ENCODE measurements around the gene CCDC201. TPM values are rescaled to one million over a fixed set of nuclear protein-coding genes. Genes with fewer than 3 reads are reported as not detected.
"Not testable (repeated sequence)": the region's sequence is repeated elsewhere in the genome, so short reads cannot be mapped to it uniquely, and the experiment has no call there.

The CCDC201 gene
- total and polyA plus RNA-seq, 8 donors = not detected

DNA sequence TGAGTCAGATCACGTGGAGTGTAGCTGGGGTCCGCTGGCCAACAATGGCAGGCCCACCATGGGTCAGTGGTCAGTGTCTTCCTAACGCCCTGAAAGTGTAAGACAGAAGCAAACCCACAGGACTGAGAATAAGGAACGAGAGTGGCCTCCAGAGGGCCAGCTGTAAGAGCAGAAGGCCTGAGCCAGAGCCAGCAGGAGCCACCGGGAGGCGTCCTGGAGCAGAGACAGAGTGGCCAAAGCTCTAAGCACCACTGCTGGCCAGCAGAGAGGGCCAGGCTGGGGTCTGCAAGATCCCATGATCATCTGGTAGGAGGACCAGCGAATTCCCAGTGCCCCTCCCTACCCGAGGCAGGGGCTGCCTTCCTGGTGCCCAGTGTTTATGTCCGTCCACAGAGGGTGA is 9.2 kb downstream of the CCDC201 start:
- Histone ChIP-seq H3K9me3 (peaks cover 0 to 3% (median 0%) of the 10 kb centered on the region in 4 donors), H3K27me3 (peaks cover 0 to 55% (median 0%) of the 10 kb centered on the region in 3 donors), H3K4me1 (no peaks in the 10 kb centered on the region), H3K4me3 (no peak overlapping the region), H3K27ac (no peak overlapping the region), H3K36me3 (no peaks in the 10 kb centered on the region)
- 59 to 79% (median 68%) methylated on average over 5 to 9 of the region's 9 CpGs for WGBS, 5 donors
- no peak for DNase-seq
- TF ChIP-seq POLR2AphosphoS5 (IDR thresholded peaks at IDR 0.05) = no peak
- TF ChIP-seq POLR2A (IDR thresholded peaks at IDR 0.05) = no peak
- no peak for TF ChIP-seq EP300 (IDR thresholded peaks at IDR 0.05)
- TF ChIP-seq, protein P1, sequence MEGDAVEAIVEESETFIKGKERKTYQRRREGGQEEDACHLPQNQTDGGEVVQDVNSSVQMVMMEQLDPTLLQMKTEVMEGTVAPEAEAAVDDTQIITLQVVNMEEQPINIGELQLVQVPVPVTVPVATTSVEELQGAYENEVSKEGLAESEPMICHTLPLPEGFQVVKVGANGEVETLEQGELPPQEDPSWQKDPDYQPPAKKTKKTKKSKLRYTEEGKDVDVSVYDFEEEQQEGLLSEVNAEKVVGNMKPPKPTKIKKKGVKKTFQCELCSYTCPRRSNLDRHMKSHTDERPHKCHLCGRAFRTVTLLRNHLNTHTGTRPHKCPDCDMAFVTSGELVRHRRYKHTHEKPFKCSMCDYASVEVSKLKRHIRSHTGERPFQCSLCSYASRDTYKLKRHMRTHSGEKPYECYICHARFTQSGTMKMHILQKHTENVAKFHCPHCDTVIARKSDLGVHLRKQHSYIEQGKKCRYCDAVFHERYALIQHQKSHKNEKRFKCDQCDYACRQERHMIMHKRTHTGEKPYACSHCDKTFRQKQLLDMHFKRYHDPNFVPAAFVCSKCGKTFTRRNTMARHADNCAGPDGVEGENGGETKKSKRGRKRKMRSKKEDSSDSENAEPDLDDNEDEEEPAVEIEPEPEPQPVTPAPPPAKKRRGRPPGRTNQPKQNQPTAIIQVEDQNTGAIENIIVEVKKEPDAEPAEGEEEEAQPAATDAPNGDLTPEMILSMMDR (IDR thresholded peaks at IDR 0.05) = no peak
- intact Hi-C loops (cut with DNase I; ENCODE audit: low total_unique reads) = loop anchor here (10.0 kb wide), 1 partner anchor 709 kb away; the partner anchor contains the start of gene RAMP3

GRCh38 chr7:45856888-45857287 is 16.0 kb downstream of the CCDC201 start:
- intact Hi-C loops (cut with DNase I; ENCODE audit: low total_unique reads); H3K36me3 ChIP-seq; H3K4me1 ChIP-seq; H3K4me3 ChIP-seq; H3K9me3 ChIP-seq; H3K27ac ChIP-seq; DNase-seq: not testable (repeated sequence)
- H3K27me3 ChIP-seq = peaks cover 0 to 30% (median 0%) of the 10 kb centered on the region in 3 donors
- 86 to 95% (median 89%) methylated on average over 4 of the region's 4 CpGs for WGBS, 5 donors

DNA sequence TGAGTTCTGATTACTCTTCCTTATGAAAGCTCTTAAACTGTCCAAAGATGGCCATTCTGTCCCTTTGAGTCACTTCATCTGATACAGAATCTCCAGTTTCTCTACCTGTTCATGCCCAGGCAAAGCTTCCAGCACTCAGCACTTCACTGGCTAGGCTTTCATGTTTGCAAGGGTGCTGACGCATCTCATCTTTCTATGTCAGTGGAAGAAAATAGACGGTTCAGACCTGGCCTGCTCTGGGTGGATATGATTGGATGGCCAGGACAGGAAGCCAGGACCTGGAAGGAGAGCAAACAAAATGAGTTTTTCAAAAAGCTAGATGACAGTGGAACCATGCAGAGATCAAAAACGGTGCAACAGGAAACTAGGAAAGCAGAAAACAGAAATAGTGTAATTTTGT is 17.2 kb downstream of the CCDC201 start:
- DNase-seq; H3K27ac ChIP-seq; H3K9me3 ChIP-seq; intact Hi-C loops (cut with DNase I; ENCODE audit: low total_unique reads); H3K36me3 ChIP-seq; H3K4me3 ChIP-seq; H3K4me1 ChIP-seq: not testable (repeated sequence)
- H3K27me3 ChIP-seq = peaks cover 0 to 28% (median 0%) of the 10 kb centered on the region in 3 donors
- 20 to 34% (median 26%) methylated on average over 3 of the region's 3 CpGs for WGBS, 5 donors

- peaks cover 0 to 19% (median 0%) of the 10 kb centered on the region in 3 donors for H3K27me3 ChIP-seq
- intact Hi-C loops (cut with DNase I; ENCODE audit: low total_unique reads); H3K4me3 ChIP-seq; H3K9me3 ChIP-seq; H3K4me1 ChIP-seq; H3K27ac ChIP-seq; DNase-seq; H3K36me3 ChIP-seq: not testable (repeated sequence)
- 79 to 87% (median 79%) methylated on average over 8 of the region's 8 CpGs for WGBS, 5 donors
Measured at GRCh38 chr7:45853491-45853890, 19.4 kb downstream of the CCDC201 start.

GRCh38 chr7:45852984-45853383 is 19.9 kb downstream of the CCDC201 start:
- intact Hi-C loops (cut with DNase I; ENCODE audit: low total_unique reads); DNase-seq; H3K9me3 ChIP-seq; H3K4me3 ChIP-seq; H3K36me3 ChIP-seq; H3K27ac ChIP-seq; H3K4me1 ChIP-seq: not testable (repeated sequence)
- peaks cover 0 to 19% (median 0%) of the 10 kb centered on the region in 3 donors for H3K27me3 ChIP-seq
- WGBS, 5 donors = 73 to 86% (median 75%) methylated on average over 9 to 10 of the region's 10 CpGs

DNA sequence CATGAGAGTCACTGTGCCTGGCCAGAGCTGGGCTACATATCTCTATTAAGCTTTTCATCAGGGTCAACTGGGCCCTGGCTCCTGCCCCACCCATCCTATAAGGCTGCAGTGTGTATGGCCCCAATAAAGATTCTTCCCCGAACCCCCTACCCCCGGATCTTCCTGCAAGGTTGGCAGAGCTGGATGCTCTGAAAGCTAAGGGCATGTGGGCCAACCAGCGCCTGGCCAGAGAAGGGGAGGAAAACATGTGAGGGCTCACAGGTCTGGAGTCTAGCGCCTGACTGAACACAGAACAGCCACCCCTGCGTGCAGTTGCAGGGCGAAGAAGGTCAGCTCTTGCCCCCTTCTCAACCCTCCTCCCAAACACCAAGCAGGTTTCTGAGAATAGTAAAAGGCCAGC is 24.1 kb downstream of the CCDC201 start:
- DNase-seq; H3K4me1 ChIP-seq; H3K4me3 ChIP-seq; intact Hi-C loops (cut with DNase I; ENCODE audit: low total_unique reads); H3K27ac ChIP-seq; H3K36me3 ChIP-seq; H3K9me3 ChIP-seq: not testable (repeated sequence)
- H3K27me3 ChIP-seq = peaks cover 0 to 16% (median 0%) of the 10 kb centered on the region in 3 donors
- 80 to 91% (median 87%) methylated on average over 5 to 6 of the region's 6 CpGs for WGBS, 5 donors

- WGBS, 5 donors = 39 to 57% (median 53%) methylated on average over 5 of the region's 5 CpGs
- H3K4me3 ChIP-seq; H3K4me1 ChIP-seq; intact Hi-C loops (cut with DNase I; ENCODE audit: low total_unique reads); H3K27ac ChIP-seq; DNase-seq; H3K27me3 ChIP-seq; H3K9me3 ChIP-seq; H3K36me3 ChIP-seq: not testable (repeated sequence)
Measured at GRCh38 chr7:45846536-45846935, 26.3 kb downstream of the CCDC201 start.

GRCh38 chr7:45841926-45842717 is 30.8 kb downstream of the CCDC201 start:
- H3K4me1 ChIP-seq; H3K36me3 ChIP-seq; intact Hi-C loops (cut with DNase I; ENCODE audit: low total_unique reads); H3K27me3 ChIP-seq; H3K9me3 ChIP-seq; H3K27ac ChIP-seq; H3K4me3 ChIP-seq; DNase-seq: not testable (repeated sequence)
- 59 to 68% (median 64%) methylated on average over 4 of the region's 4 CpGs for WGBS, 5 donors

DNA sequence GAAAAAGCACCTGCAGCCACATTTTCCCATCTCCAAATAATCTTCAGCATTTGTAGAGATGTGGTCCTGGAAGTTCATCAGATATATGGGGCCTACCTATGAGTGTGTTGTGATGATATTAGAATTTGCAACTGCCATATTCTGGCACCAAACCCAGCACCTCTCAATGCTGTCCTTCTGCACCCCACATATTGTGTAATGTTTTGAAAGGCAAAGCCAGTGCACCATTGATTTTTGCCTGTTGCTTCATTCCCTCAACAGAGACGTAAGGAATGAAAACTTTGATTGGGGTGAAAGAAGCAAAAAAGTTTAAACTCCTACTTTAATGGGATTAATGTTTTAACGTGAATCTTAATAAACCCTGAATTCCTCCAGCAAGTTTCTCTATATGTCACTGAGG is 34.0 kb downstream of the CCDC201 start:
- H3K4me3 ChIP-seq; intact Hi-C loops (cut with DNase I; ENCODE audit: low total_unique reads); H3K36me3 ChIP-seq; H3K4me1 ChIP-seq; DNase-seq; H3K27me3 ChIP-seq; H3K9me3 ChIP-seq; H3K27ac ChIP-seq: not testable (repeated sequence)
- 72 to 88% (median 79%) methylated on average over 2 of the region's 2 CpGs for WGBS, 5 donors

GRCh38 chr7:45832433-45833177 is 40.3 kb downstream of the CCDC201 start:
- H3K4me1 ChIP-seq; H3K36me3 ChIP-seq; H3K27ac ChIP-seq; intact Hi-C loops (cut with DNase I; ENCODE audit: low total_unique reads); H3K4me3 ChIP-seq; H3K9me3 ChIP-seq; H3K27me3 ChIP-seq: not testable (repeated sequence)
- 42 to 55% (median 52%) methylated on average over 6 to 9 of the region's 9 CpGs for WGBS, 5 donors
- peak in 1 of 2 donors; percentile 46 for DNase-seq
